SU-DHL-6 (cell line): ENCODE data around the gene SARDH.

Source experiments
- H2AFZ ChIP-seq: fragments of 200-600 bp; sonication (generic); 2 replicates; pipeline ENCODE4 v1.6.1; 2014; ENCODE audit warnings: low read depth, mild to moderate bottlenecking, moderate library complexity, mixed read lengths, antibody characterized with exemption, low read length; ENCODE audit not compliant: severe bottlenecking
- H3F3A ChIP-seq: fragments of 200-600 bp; shearing (Covaris generic); 2 replicates; pipeline ENCODE4 v1.6.0; 2016; ENCODE audit warnings: antibody characterized with exemption, mild to moderate bottlenecking; ENCODE audit not compliant: insufficient read depth
- H3K27ac ChIP-seq: fragments of 200-600 bp; sonication (generic); 2 replicates; pipeline ENCODE4 v1.5.1; 2016; ENCODE audit warnings: low read depth, mild to moderate bottlenecking, low read length, moderate library complexity, mixed read lengths
- H3K27me3 ChIP-seq: fragments of 200-600 bp; sonication (generic), shearing (Covaris generic); 2 replicates; pipeline ENCODE4 v1.6.0; 2014; ENCODE audit warnings: mild to moderate bottlenecking, low read length
- H3K36me3 ChIP-seq: fragments of 200-600 bp; sonication (generic); 2 replicates; pipeline ENCODE4 v1.6.1; 2014; ENCODE audit warnings: mild to moderate bottlenecking, low read length, mixed read lengths
- H3K4me2 ChIP-seq: fragments of 300-600, 200-600 bp; shearing (Covaris generic), sonication (generic); 2 replicates; pipeline ENCODE4 v1.6.0; 2014; ENCODE audit warnings: low read length, low read depth, mild to moderate bottlenecking; ENCODE audit not compliant: poor library complexity, severe bottlenecking
- H3K4me3 ChIP-seq: fragments of 200-600 bp; sonication (generic); 2 replicates; pipeline ENCODE4 v1.5.1; 2014; ENCODE audit warnings: antibody characterized with exemption, low read length, mild to moderate bottlenecking, mixed read lengths; ENCODE audit not compliant: insufficient read depth, poor library complexity, severe bottlenecking
- H3K79me2 ChIP-seq: fragments of 200-600 bp; sonication (generic); 2 replicates; pipeline ENCODE4 v1.6.1; 2014; ENCODE audit warnings: mild to moderate bottlenecking, low read length, moderate library complexity; ENCODE audit not compliant: insufficient read depth
- H3K9ac ChIP-seq: fragments of 200-600 bp; sonication (generic); 2 replicates; pipeline ENCODE4 v1.7.0; 2014; ENCODE audit warnings: mild to moderate bottlenecking, low read length
- H3K9me2 ChIP-seq: fragments of 200-600 bp; sonication (generic); replicated peaks from 2 replicates; pipeline ENCODE4 v1.6.1; 2014; ENCODE audit warnings: low read length; ENCODE audit not compliant: insufficient read depth
- H3K9me3 ChIP-seq: fragments of 200-600 bp; sonication (generic); 2 replicates; pipeline ENCODE4 v1.6.1; 2014; ENCODE audit warnings: low read length, mixed read lengths; ENCODE audit not compliant: insufficient read depth
- H4K20me1 ChIP-seq: fragments of 200-600 bp; sonication (generic); 2 replicates; pipeline ENCODE4 v1.6.1; 2014; ENCODE audit warnings: low read depth, mild to moderate bottlenecking, antibody characterized with exemption, low read length, moderate library complexity, mixed read lengths
- CTCF ChIP-seq: fragments of 200-600 bp; sonication (generic); IDR thresholded peaks from one replicate; pipeline ENCODE4 v1.5.1; 2017; ENCODE audit warnings: antibody characterized with exemption, mild to moderate bottlenecking, low read length, moderate library complexity; ENCODE audit not compliant: insufficient read depth, poor library complexity, severe bottlenecking
- EZH2phosphoT487 ChIP-seq: fragments of 200-600 bp; sonication (generic), shearing (Covaris generic); conservative IDR thresholded peaks from 2 replicates; pipeline ENCODE4 v1.6.1; 2018; ENCODE audit warnings: mild to moderate bottlenecking, antibody characterized with exemption, low read length, moderate library complexity, mixed read lengths

The SARDH gene

GRCh38 chr9:133708246-133709014, 29.7 kb downstream of the SARDH start:
- Histone ChIP-seq H3K9me2 (no peaks in the 10 kb centered on the region), H3K36me3 (no peaks in the 10 kb centered on the region), H3K27ac (no peak overlapping the region), H3K27me3 (no peaks in the 10 kb centered on the region), H3K4me2 (no peak overlapping the region), H3K4me3 (no peak overlapping the region), H3K9me3 (no peaks in the 10 kb centered on the region), H2AFZ (no peak overlapping the region), H4K20me1 (no peaks in the 10 kb centered on the region), H3F3A (no peaks in the 10 kb centered on the region), H3K79me2 (no peaks in the 10 kb centered on the region), H3K9ac (no peak overlapping the region)
- TF ChIP-seq CTCF (no peak), EZH2phosphoT487 (no peak)

- no peak overlapping the region for H3K4me2 ChIP-seq
- no peaks in the 10 kb centered on the region for H3K36me3 ChIP-seq
Measured at GRCh38 chr9:133707763-133708245, 30.3 kb downstream of the SARDH start.

GRCh38 chr9:133707065-133707762, 30.9 kb downstream of the SARDH start:
- TF ChIP-seq CTCF: no peak
- no peak for TF ChIP-seq EZH2phosphoT487
- H4K20me1 ChIP-seq: no peaks in the 10 kb centered on the region
- H2AFZ ChIP-seq: no peak overlapping the region
- no peaks in the 10 kb centered on the region for H3F3A ChIP-seq
- no peaks in the 10 kb centered on the region for H3K79me2 ChIP-seq
- no peaks in the 10 kb centered on the region for H3K27me3 ChIP-seq
- no peaks in the 10 kb centered on the region for H3K36me3 ChIP-seq
- no peak overlapping the region for H3K9ac ChIP-seq
- no peaks in the 10 kb centered on the region for H3K9me2 ChIP-seq
- no peak overlapping the region for H3K27ac ChIP-seq
- no peak overlapping the region for H3K4me2 ChIP-seq
- H3K9me3 ChIP-seq: no peaks in the 10 kb centered on the region
- H3K4me3 ChIP-seq: no peak overlapping the region

More at GRCh38 chr9:133707763-133708245, 30.3 kb downstream of the SARDH start:
- H4K20me1 ChIP-seq: no peaks in the 10 kb centered on the region
- H3K79me2 ChIP-seq: no peaks in the 10 kb centered on the region
- no peak overlapping the region for H3K4me3 ChIP-seq
- no peaks in the 10 kb centered on the region for H3K9me3 ChIP-seq
- H3K9ac ChIP-seq: no peak overlapping the region
- no peak overlapping the region for H3K27ac ChIP-seq
- H3K9me2 ChIP-seq: no peaks in the 10 kb centered on the region
- no peaks in the 10 kb centered on the region for H3F3A ChIP-seq
- TF ChIP-seq EZH2phosphoT487 (no peak), CTCF (no peak)
- H2AFZ ChIP-seq: no peak overlapping the region
- no peaks in the 10 kb centered on the region for H3K27me3 ChIP-seq
